Left renal pelvis (tissue), 4 donors: ENCODE results near the gene ITGBL1. TPM values are rescaled to one million over a fixed set of nuclear protein-coding genes. Genes with fewer than 3 reads are reported as not detected.

Source experiments
- DNase-seq, 4 donors: peaks; one replicate each; pipeline ENCODE4 v3.0.0-alpha.2; 2013; ENCODE audit warnings: low read depth in 4 of 4, low spot score in 3 of 4
- polyA plus RNA-seq, 4 donors: library from polyadenylated mRNA; unstranded; fragments of 120-200 nt; gene quantifications; one replicate each; pipeline ENCODE4 v1.2.1, GENCODE V29; 2013; ENCODE audit not compliant: insufficient read length in 4 of 4

ITGBL1 gene
- polyA plus RNA-seq, 4 donors = 0.73 to 14.9 (median 1.4) TPM

DNA sequence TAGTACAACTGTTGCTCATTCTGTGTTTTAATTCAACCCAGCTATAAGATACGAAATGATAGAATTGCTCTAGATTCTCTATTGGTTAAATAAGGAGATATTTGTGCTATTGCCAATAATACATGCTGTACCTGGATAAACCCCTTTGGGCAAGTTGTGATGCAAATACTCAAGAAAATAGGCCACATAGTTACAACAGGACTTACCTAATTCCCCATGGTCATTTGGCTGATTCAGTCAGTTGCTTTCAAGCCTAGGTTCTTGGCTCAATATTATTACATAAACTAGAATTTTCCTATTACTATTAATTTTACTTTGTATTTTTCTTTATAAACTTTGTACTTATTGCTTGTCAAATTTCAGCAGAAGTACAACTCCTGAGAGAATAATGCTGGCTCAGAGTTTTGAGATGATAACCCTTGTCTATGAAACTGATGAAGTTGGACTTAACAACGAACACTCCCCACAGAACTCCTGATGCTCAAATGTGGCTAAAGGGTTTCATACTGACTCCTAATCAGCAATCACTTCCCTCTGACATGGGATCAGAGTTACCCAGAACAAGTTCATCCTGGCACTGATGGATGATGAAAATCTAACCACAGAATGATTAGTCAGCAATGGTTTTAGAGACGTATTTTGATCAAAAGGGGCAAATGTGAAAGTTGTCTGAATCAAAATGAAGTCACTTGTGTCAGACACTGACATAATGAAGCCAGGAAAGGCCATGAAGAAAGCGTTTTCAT is 221.1 kb downstream of the ITGBL1 start:
- DNase-seq = no peak

DNA sequence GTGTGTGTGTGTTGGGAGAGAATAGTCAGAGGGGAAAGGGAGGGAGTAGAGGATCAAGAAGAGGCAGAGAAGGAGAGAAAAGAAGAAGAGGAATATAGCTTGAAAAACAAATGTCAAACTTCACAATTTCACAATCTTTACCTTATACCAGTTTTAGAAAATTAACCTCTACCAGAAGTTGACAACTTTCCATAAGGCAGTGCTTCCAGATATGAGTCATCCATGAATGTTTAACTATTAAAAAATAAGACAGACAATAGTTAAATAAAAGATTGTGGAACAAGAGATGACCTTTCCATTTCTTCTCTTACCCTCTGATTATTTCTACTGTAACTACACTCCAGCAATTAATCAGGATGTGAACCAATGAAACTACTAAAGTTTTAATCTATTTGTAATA is 229.4 kb downstream of the ITGBL1 start:
- DNase-seq = no peak

DNA sequence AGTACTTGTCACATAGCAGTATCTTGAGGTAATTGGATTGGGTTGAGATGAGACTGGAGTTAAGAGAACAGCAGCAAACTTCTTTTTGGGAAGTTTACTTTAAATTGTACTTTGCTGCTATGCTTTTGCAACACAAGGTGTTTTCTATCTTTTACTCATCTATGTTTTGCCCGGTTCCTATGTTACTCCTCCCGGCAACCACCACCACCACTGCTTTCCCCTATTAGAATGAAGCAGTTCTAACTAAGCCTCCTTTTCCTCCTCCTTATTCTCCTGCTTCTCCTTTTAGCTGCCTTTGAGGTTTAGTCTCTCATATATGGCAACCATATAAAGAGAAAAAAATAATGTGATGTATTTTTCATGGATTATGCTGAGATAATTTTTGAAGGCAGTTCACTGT is 233.5 kb downstream of the ITGBL1 start:
- DNase-seq = no peak

DNA sequence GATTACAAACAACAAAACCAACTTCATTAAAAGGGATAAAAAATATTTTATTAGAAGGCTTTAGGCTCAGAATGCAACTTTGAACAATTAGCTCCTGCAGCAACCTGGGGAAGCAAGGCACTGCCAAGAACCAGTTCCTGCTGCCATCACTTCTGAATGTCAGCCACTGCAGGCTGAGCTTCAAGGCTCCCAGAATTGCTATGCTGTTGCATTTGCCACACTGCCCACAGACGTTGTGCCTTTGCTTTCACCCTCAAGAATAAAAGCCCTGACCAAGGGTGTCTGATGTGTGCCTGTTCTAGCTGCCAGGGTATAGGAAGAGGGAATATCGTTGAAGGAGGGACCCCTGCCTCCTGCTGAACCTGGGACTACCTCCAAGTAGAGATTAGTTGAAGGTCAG is 238.4 kb downstream of the ITGBL1 start:
- no peak for DNase-seq

DNA sequence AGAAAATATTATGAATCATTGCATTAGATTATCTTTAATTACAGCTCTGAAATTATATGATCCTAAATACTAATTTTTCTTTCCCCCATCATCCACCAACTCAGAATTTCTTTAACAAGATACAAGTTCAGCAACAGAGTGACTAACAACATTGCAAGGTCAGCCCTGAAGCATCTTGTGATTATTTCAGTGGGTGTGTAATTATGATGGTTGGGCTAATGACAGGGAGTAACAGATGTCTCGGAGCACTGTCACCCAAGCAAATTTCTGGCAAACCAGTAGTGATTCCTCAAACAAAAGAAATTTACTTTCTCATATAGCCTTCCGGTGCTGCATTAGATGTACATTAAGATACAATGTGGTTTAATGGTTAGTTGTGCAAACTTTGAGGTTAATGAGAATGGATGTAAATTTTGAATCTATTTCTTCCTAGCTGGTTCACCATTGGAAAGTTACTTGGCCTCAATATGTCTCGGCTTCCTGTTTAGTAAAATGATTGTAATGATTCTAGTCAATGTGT is 238.9 kb downstream of the ITGBL1 start:
- no peak for DNase-seq

DNA sequence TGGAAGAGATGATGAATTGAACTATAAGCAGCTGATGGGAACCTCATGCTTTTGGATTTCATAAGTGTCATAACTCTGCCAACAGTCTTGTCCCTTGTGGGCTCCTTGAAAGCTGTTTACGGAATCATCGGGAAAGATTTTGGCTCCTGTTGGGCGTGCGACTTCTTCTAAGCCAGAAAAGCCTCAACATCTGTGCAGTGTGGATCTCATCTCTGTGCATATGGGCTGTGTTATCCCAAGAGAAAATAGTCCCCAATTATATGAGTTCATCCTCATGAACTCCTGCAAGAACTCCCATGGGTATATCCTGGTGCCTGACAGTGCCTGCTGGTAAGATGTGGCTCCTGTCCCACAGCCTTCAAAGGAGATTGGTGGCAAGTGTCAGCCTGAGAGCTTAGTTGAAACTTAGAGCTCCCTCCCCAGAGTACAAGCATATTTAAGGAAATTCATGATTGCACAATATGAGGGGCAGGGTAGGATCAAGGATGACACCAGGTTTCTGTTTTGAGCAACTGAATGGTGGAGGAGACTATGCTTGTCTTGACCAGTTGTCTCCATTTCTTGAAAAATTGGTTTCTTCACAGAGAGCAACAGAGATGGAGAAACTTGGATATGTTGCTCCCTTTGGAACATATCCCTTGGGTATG is 243.5 kb downstream of the ITGBL1 start:
- no peak for DNase-seq

DNA sequence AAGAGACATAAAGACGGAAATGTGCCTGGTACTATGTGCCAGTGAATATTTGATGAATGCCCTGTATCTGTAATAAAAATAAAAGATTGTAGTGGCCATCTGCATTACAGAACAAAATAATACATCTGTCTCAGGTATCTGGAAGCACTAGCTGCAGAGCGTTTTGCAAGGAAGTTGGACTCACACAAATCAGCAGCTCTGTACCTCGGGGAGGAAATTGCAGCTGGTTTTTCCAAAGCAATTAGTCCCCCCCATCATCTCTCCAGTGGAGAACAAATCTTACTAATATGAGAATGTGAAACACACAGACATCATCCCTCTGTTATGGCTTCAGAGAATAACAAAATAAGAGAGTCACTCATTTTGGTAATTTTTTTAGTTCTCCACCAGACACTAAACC is 245.3 kb downstream of the ITGBL1 start:
- DNase-seq = no peak

DNA sequence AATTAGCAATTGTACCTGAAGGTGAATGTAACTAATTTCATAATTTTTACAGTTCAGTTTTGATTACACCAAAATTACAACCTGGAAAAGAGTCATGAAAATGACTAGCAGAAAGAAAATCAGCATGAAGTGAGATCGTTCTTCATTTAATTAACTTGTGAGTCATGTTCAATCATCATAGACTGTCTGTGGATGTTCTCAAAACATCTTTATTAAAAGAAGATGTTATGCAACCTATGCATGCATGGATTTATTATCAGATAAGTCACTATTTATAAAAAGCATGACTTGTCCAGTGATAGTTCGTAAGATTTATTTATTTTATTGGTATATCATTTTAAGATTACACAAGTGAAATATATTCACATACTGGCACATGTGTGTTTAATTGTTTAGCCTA is 245.9 kb downstream of the ITGBL1 start:
- DNase-seq = no peak

DNA sequence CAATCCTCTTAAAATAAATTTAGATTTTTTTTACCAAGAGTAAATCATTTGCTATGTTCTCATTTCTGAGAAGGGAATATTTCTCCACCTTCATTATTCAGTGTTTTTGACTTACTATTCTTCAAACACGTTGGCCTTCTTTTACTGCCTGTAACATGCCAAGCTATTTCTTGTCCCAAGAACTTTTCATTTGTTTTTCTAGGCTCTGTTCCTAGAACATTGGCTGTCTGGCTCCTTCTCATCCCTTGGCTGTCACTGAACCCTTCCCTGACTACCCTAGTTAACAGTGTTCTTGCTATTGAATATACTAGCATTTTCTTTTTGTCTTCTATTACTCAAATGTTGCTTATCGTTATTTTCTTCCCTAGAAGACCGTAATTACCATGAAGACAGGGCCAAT is 248.1 kb downstream of the ITGBL1 start:
- no peak for DNase-seq

DNA sequence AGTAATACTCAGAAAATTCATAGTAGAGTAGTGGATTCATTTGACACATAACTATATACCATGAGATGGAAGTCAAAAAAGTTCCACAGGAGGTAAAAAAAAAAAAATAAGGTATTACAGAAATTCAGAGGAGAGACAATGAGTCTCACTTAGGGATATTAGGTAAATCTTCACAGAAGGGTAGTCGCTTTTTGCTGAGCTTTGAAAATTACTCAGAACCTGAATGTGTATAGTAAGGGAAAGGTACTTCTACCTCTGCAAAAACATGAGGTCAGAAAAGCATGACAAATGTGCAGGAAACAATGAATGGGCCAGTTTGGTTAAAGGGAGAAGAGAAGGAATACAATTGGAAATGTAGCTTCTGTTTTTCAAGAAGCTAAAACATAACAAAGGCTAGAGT is 250.6 kb downstream of the ITGBL1 start:
- no peak for DNase-seq

DNA sequence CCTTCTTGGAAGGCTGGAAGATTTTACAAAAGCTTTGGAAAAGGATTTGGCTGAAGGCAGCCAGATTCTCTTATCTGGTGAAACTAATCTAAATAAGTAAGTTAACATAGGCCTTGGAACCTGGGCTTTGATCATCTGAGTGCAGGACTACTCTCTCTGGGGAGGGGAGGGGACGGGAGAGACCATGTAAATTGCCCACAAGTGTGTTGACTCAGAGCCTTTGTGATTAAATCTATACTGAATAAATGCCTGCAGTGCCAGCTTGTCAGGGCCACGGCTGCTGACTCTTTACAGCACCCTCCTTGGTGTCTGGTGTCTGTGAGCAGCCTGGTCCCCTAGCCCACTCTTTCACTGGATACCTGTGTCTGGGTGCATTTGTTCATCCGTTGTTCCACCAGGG is 251.4 kb downstream of the ITGBL1 start:
- DNase-seq = no peak

DNA sequence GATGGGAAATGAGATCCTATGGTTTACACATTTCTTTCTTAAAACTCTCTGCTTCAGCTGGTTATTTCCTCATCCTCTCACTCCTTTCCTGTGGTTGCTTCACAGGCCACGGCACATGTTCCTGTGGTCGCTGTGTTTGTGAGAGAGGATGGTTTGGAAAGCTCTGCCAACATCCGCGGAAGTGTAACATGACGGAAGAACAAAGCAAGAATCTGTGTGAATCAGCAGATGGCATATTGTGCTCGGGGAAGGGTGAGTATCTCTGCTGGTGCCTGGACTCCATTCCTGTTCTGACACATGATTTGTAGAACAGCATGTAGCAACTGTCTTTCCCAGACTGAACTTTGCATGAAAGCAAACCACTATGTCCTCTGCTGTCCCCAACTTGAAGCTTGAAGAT is 254.2 kb downstream of the ITGBL1 start:
- DNase-seq = no peak

DNA sequence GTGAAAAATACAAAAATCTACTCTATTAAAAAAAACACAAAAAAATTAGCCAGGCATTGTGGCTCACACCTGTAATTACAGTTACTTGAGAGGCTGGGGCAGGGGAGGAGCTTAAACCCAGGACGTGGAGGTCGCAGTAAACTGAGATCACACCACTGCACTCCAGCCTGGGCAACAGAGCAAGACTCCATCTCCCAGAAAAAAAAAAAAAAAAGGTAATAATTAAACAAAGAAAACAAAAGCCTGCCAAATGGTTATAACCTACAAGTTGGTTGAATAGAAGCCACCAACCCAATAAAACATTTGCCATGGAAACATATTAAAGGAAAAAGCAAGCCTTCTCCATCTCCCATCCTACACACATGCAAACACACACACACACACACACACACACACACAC is 255.2 kb downstream of the ITGBL1 start:
- DNase-seq = no peak

DNA sequence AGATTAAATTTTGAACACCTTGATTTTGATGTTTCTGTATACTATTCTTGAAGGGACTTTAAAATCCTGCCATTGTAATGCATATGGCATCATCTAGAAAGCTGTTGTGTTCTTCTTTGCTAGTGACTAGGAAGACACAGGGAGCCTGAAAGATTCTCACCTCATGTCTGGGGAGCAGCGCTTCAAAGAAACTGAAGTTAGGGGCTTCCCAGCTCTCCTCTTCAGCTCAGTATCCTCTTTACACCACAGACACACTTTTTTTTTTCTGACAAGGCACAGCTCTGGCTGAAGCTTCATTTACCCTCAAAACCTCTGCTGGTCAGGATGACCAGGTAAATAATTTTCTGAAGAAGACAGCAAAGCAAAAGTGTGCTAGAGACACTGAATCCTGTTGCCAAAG is 255.6 kb downstream of the ITGBL1 start:
- DNase-seq = no peak

DNA sequence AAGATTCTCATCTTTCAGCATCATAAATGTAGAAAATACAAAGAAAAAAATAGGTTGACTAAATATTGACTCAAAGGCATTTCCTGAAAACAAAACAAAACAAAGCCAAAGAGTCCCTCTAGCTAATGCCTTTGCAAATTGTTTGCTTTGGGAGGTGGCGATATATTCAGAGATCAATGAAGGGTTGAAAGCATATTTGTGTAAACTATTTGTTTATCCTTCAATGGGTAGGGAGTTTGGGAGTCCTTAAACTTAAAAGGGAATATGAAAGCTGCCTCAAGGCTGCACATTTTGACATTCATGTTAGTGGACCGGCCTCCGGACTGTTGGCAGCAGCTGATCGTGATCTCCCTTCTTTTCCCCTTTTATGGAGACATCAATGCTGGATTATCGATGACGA is 257.5 kb downstream of the ITGBL1 start:
- DNase-seq = no peak

DNA sequence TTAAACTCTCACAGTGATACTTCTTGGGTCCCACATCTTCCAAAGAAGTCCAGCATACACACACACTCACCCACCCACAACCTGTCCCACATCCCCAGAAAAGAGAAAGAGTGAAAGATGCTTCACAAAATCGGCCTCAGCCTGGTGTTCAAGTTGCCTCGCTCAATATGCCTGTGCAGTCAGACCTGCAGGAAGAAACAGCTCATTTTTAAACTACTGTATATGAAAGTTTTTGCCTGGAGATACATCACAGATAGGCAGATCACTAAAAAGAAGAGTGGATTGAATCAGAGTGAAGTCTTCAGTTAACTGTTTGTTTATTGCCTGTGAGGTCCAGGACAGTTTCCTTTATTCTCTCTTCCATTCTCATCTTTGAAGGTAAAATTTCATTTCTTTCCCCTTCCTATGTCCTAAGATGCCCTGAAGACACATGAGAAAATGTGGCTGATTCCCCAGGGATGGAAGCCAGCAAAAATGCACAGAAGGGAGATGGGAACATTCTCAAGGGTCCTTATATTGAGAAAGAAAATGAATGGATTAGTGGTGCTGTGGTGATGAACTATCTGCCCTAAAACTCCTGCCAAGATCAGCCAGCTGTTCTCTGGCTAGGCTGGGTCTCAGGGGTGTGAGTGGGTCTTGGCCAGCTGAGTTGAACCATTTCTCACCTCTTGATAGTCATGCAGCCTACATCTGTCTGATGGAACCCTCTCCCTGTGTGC is 259.0 kb downstream of the ITGBL1 start:
- no peak for DNase-seq

DNA sequence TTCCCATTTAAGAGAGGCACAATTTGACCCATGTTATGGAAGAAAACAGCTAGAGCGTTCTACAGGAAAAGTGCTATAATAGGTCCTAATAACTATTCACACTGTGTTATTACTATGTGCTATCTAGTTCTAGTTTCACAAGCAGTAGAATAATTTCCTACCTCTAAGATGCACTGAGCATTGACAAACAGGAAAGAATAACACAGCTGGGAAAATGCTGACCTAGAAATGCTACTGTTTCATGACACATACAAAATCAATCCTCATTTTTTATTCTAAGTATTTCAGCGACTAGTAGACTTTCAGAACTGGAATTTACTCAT is 259.5 kb downstream of the ITGBL1 start:
- no peak for DNase-seq

DNA sequence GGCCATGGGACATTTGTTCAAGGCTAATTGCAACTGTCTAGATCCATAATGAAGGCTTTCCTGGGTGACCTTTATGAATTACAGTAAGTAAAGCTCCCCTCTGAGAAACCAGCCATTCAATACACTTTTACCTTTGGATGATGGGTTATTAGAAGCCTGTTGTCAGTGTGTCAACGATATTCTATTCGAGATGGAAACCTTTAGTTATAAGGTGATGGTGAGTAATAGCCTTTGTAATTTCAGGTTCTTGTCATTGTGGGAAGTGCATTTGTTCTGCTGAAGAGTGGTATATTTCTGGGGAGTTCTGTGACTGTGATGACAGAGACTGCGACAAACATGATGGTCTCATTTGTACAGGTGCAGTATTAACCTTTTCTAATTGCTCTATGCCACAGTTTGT is 261.7 kb downstream of the ITGBL1 start:
- no peak for DNase-seq

DNA sequence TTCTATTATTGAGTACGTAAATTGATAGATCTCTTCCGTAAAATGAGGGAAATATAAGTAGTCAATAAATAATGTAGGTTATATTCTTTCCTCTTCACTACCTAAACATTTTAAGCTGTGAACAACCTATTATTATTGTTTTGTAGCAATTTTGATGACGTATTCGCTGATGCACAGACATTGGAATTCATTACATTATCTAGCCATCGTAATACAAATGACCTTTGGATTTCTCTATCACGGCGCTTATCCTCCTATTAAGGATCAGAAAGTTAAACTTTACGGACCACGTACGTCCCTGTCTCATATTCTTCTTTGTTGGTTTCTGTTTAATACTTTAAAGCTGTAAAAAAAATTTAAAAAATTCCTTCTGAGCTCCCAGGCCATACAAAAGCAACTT is 264.9 kb downstream of the ITGBL1 start:
- DNase-seq = no peak

DNA sequence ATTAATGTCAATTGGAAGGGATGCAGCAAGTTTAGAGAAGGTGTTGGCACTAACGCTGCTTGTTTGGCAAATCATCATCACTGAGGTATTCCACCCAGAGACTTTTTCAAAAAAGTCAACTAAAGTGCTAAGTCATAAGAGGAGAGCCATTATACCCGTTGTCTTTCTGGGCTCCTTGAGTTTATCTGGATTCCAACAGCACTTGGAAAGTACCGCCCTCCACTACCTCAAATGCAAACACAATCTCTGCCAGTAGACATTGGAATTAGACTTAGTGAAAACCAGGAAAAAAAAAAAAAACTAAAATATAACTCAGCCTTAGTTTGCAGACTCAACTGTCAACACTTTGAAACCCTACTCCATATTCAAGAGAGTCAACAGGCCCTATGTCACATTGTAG is 266.0 kb downstream of the ITGBL1 start:
- DNase-seq = no peak

DNA sequence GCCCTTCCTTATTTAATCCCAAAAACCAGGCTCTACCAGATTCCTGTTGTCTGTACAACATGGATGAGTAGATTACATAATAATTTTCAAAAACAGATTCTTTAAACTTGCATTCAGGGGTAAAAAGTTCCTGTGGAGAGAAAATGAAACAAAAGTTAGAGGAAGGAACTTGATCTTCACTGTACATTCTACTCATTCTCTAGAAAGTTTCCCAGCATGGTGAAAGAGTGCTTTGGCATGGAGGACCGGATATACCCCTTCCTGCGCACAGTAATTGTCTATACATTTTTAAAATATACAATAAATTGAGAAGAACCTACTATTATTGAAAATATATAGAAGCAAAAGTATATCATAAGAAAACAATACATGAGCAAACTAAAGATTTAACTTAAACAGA is 274.2 kb downstream of the ITGBL1 start:
- DNase-seq = no peak

DNA sequence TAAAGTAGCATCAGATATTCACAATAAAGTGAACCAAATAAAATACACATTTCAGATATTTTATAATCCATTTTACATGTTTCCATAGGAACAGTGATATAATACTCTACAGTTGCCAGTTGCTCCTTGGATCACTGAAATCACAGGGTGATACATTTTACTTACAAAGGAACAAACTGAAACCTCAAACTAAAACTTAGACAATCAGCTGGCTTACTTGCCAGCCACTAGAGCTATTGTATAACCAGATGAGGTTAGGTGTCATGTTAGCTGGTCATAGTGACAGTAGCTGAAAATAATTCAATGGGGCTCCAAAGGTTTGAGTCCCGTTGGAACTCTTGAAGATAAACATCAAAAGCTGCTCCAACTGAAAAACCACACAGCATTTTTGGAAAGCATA is 274.6 kb downstream of the ITGBL1 start:
- no peak for DNase-seq
